Progenitor cell of endocrine pancreas (in vitro differentiated cells): ENCODE measurements around the gene C11orf58. TPM values are rescaled to one million over a fixed set of nuclear protein-coding genes. Genes with fewer than 3 reads are reported as not detected.

Experiments used
- DNase-seq: peaks from one replicate; pipeline ENCODE4 v3.0.0; 2021; ENCODE audit warnings: low spot score; ENCODE audit not compliant: unreplicated experiment
- H3K27ac Mint-ChIP-seq: 2 replicates; pipeline ENCODE4 v1.8.0; 2021; ENCODE audit warnings: mild to moderate bottlenecking, moderate library complexity, mixed read lengths
- H3K27me3 Mint-ChIP-seq: 2 replicates; pipeline ENCODE4 v1.8.0; 2021; ENCODE audit warnings: mixed read lengths
- H3K36me3 Mint-ChIP-seq: 2 replicates; pipeline ENCODE4 v1.8.0; 2022; ENCODE audit warnings: mixed read lengths; ENCODE audit not compliant: insufficient read depth
- H3K4me1 Mint-ChIP-seq: 2 replicates; pipeline ENCODE4 v1.8.0; 2021; ENCODE audit warnings: low read depth, mixed read lengths
- H3K4me3 Mint-ChIP-seq: 2 replicates; pipeline ENCODE4 v1.8.0; 2021; ENCODE audit warnings: low read depth, mild to moderate bottlenecking, moderate library complexity, mixed read lengths
- H3K9me3 Mint-ChIP-seq: 2 replicates; pipeline ENCODE4 v1.8.0; 2021; ENCODE audit warnings: low read depth, mixed read lengths
- total RNA-seq: library from RNA; stranded (reverse); gene quantifications from 2 replicates; pipeline ENCODE4 v1.2.1, GENCODE V29; 2021
- TF ChIP-seq, protein P1 (sequence below): fragments of 200-600 bp; sonication (generic); IDR thresholded peaks from one replicate; pipeline ENCODE4 v1.5.0; 2021; ENCODE audit warnings: antibody characterized with exemption, mild to moderate bottlenecking; ENCODE audit not compliant: unreplicated experiment

C11orf58 gene
- total RNA-seq, 1 donor from 2014 or later: 162 TPM

DNA sequence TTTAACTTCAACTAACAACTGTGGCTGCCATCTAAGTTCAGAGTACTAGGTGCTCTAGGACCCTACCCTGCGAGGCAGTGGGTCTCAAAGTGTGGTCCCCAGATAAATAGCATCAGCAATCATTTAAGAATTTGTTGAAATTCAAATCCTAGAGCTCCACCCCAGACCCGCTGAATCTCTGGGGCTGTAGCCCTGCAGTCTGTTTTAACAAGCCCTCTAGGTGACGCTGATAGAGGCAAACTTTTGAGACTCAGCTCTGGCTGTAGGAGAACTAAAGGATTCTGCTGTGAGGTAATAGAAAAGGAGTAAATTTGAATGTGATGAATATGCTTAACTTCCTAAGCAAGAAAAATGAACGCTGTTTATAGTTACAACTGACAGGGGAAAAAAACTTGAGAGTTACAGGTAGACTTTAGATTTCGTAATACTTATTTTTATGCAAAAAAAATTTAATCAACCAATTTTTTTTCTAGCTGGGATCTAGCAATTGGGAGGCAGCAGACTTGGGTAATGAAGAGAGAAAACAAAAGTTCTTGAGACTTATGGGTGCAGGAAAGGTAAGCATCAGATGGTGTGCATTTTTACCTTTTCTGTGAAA, 5.8 kb downstream of the C11orf58 start:
- Mint-ChIP-seq H3K9me3 (no peaks in the 10 kb centered on the region), H3K4me1 (peaks cover 19% of the 10 kb centered on the region), H3K4me3 (no peak overlapping the region), H3K27ac (peak overlapping the region; percentile 70), H3K27me3 (no peaks in the 10 kb centered on the region), H3K36me3 (peaks cover 43% of the 10 kb centered on the region)
- TF ChIP-seq, protein P1, sequence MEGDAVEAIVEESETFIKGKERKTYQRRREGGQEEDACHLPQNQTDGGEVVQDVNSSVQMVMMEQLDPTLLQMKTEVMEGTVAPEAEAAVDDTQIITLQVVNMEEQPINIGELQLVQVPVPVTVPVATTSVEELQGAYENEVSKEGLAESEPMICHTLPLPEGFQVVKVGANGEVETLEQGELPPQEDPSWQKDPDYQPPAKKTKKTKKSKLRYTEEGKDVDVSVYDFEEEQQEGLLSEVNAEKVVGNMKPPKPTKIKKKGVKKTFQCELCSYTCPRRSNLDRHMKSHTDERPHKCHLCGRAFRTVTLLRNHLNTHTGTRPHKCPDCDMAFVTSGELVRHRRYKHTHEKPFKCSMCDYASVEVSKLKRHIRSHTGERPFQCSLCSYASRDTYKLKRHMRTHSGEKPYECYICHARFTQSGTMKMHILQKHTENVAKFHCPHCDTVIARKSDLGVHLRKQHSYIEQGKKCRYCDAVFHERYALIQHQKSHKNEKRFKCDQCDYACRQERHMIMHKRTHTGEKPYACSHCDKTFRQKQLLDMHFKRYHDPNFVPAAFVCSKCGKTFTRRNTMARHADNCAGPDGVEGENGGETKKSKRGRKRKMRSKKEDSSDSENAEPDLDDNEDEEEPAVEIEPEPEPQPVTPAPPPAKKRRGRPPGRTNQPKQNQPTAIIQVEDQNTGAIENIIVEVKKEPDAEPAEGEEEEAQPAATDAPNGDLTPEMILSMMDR: no peak
- DNase-seq: no peak

DNA sequence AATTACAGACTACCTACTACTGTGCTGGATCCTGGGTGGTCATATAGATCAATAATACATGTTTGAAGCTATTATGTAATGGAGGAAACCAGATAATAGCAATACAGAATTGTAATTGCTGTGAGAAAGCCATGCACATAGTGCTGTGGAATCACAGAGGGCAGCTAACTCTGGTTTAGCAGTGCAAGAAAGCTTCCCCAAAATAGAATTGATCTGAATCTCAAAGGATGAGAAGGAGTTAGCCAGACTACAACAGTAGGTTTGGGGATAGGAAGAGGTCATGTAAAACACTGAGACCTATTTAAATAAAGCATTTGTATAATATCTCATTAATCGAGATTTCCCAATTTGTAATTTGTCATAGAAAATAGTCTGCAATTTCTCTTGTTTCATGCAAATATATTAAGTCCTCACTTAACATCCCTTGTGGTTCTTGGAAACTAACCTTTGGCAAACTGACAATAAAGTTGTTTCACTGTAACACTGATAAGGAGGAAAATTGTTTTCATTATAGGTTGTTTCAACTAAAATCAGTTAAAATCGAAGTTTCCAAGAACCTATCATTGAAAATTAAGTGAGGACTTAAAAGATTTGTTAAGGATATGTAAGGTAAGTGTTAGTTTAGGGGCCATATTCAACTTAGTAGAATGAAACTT, 7.6 kb downstream of the C11orf58 start:
- H3K4me3 Mint-ChIP-seq: no peak overlapping the region
- no peaks in the 10 kb centered on the region for H3K9me3 Mint-ChIP-seq
- TF ChIP-seq, protein P1: no peak
- H3K27ac Mint-ChIP-seq: no peak overlapping the region
- no peak for DNase-seq
- no peaks in the 10 kb centered on the region for H3K27me3 Mint-ChIP-seq
- H3K36me3 Mint-ChIP-seq: peaks cover 51% of the 10 kb centered on the region
- H3K4me1 Mint-ChIP-seq: peaks cover 13% of the 10 kb centered on the region

- H3K27ac Mint-ChIP-seq: no peak overlapping the region
- H3K4me1 Mint-ChIP-seq: peaks cover 3% of the 10 kb centered on the region
- no peaks in the 10 kb centered on the region for H3K9me3 Mint-ChIP-seq
- no peak overlapping the region for H3K4me3 Mint-ChIP-seq
- no peak for DNase-seq
- no peaks in the 10 kb centered on the region for H3K27me3 Mint-ChIP-seq
- peaks cover 50% of the 10 kb centered on the region for H3K36me3 Mint-ChIP-seq
- TF ChIP-seq, protein P1: no peak
Measured at GRCh38 chr11:16749092-16749491, 10.6 kb downstream of the C11orf58 start.

DNA sequence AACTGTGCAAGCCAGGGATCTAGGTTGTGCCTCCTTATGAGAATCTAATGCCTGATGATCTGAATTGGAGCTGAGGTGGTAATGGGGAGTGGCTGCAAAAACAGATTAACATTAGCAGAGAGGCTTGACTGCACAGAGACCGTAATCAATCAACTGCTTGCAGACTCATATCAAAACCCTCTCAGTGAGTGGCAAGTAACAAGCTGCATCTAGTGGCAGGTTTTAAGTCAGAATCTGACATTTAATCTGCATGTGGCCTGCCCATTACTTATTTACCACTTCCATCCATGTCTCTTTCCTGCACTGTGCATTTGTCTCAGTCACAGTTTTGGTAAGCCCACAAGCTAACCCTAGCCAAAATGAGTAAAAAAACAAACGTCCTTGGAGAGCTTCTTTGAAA, 11.2 kb downstream of the C11orf58 start:
- peaks cover 47% of the 10 kb centered on the region for H3K36me3 Mint-ChIP-seq
- TF ChIP-seq, protein P1: no peak
- H3K27me3 Mint-ChIP-seq: no peaks in the 10 kb centered on the region
- H3K27ac Mint-ChIP-seq: no peak overlapping the region
- no peak for DNase-seq
- H3K4me3 Mint-ChIP-seq: no peak overlapping the region
- H3K4me1 Mint-ChIP-seq: no peaks in the 10 kb centered on the region
- no peaks in the 10 kb centered on the region for H3K9me3 Mint-ChIP-seq

- no peak for DNase-seq
- Mint-ChIP-seq H3K4me3 (no peak overlapping the region), H3K27me3 (no peaks in the 10 kb centered on the region), H3K4me1 (no peaks in the 10 kb centered on the region), H3K27ac (no peak overlapping the region), H3K36me3 (peaks cover 44% of the 10 kb centered on the region), H3K9me3 (no peaks in the 10 kb centered on the region)
- TF ChIP-seq, protein P1: no peak
Measured at GRCh38 chr11:16750417-16750816, 12.0 kb downstream of the C11orf58 start.
